Caco-2 (cell line): ENCODE data around the gene KCNAB1. TPM values are rescaled to one million over a fixed set of nuclear protein-coding genes. Genes with fewer than 3 reads are reported as not detected.

ENCODE experiments used
- BruUV-seq: library from RNA; stranded (reverse); fragments of 400-500 nt; replicated peaks from 2 replicates; lab custom pipeline; 2021; lab: Mats Ljungman, UMichigan
- CTCF ChIA-PET: fragments of 300-600 bp; sonication (Branson Sonifier 250); formaldehyde crosslinking; loops from one replicate; lab custom pipeline; 2022; ENCODE audit warnings: antibody characterized with exemption; lab: Charles Lee
- POLR2A ChIA-PET: fragments of 300-600 bp; sonication (Branson Sonifier 250); formaldehyde crosslinking; loops from one replicate; lab custom pipeline; 2022; ENCODE audit warnings: antibody characterized with exemption; lab: Charles Lee
- DNase-seq, 2 experiments: peaks; one replicate each; pipeline versions ENCODE4 v3.0.0 to v3.0.0-alpha.2; 2020 to 2022
- H3K27me3 ChIP-seq: replicated peaks from 2 replicates; pipeline ENCODE4 v1.6.0; 2011; ENCODE audit warnings: low read length; ENCODE audit not compliant: control insufficient read depth, insufficient read depth
- H3K36me3 ChIP-seq: 2 replicates; pipeline ENCODE4 v1.5.1; 2011; ENCODE audit warnings: low read length; ENCODE audit not compliant: control insufficient read depth, insufficient read depth
- H3K4me1 ChIP-seq: fragments of 250-450 bp; sonication (Bioruptor Pico); 2 replicates; pipeline ENCODE4 v1.5.1; 2020; ENCODE audit warnings: mild to moderate bottlenecking
- H3K4me3 ChIP-seq: 2 replicates; pipeline ENCODE4 v1.5.1; 2011; ENCODE audit warnings: low read depth, mild to moderate bottlenecking, control low read depth, low read length
- H3K9me3 ChIP-seq: fragments of 250-450 bp; sonication (Bioruptor Pico); 2 replicates; pipeline ENCODE4 v1.5.1; 2020; ENCODE audit warnings: mild to moderate bottlenecking, moderate library complexity
- H3K27ac Mint-ChIP-seq: one replicate; pipeline ENCODE4 v1.8.0; 2022; ENCODE audit warnings: mixed read lengths; ENCODE audit not compliant: unreplicated experiment
- H3K27me3 Mint-ChIP-seq: one replicate; pipeline ENCODE4 v1.8.0; 2022; ENCODE audit warnings: mixed read lengths; ENCODE audit not compliant: insufficient read depth, unreplicated experiment
- H3K36me3 Mint-ChIP-seq: one replicate; pipeline ENCODE4 v1.8.0; 2022; ENCODE audit warnings: mild to moderate bottlenecking, mixed read lengths; ENCODE audit not compliant: insufficient read depth, unreplicated experiment
- H3K4me1 Mint-ChIP-seq: one replicate; pipeline ENCODE4 v1.8.0; 2022; ENCODE audit warnings: low read depth, mixed read lengths; ENCODE audit not compliant: unreplicated experiment
- H3K4me3 Mint-ChIP-seq: one replicate; pipeline ENCODE4 v1.8.0; 2022; ENCODE audit warnings: mild to moderate bottlenecking, moderate library complexity, mixed read lengths; ENCODE audit not compliant: unreplicated experiment
- H3K9me3 Mint-ChIP-seq: one replicate; pipeline ENCODE4 v1.8.0; 2022; ENCODE audit warnings: mixed read lengths; ENCODE audit not compliant: unreplicated experiment
- CTCF ChIP-seq, 2 experiments: fragments of 200-600 bp in 1 of 2; IDR thresholded peaks; 1 replicate in 1 of 2; 2 replicates in 1 of 2; pipeline versions ENCODE4 v1.5.1 to v1.8.0; 2011 to 2022; ENCODE audit warnings: antibody characterized with exemption in 1 of 2, control low read depth in 1 of 2, inconsistent platforms in 1 of 2, low read depth in 1 of 2, low read length in 1 of 2, mild to moderate bottlenecking in 1 of 2, moderate library complexity in 1 of 2; ENCODE audit not compliant: insufficient read depth in 1 of 2, severe bottlenecking in 1 of 2, unreplicated experiment in 1 of 2
- intact Hi-C: fragments of 100-400 bp; cut with micrococcal nuclease; formaldehyde crosslinking; loops from one replicate; pipeline ENCODE4 v1.10.0; 2022; ENCODE audit not compliant: unreplicated experiment
- total RNA-seq: library from RNA; stranded (reverse); gene quantifications from 2 replicates; pipeline ENCODE4 v1.2.3, GENCODE V29; 2022

Gene KCNAB1
- total RNA-seq, 1 experiment from 2014 or later = 0.14 TPM

- H3K36me3 Mint-ChIP-seq = no peaks in the 10 kb centered on the region
- Histone ChIP-seq H3K36me3 (no peaks in the 10 kb centered on the region), H3K27me3 (no peaks in the 10 kb centered on the region), H3K4me3 (no peak overlapping the region), H3K4me1 (no peaks in the 10 kb centered on the region), H3K9me3 (no peaks in the 10 kb centered on the region)
- intact Hi-C loops = no loop called here
- no peak for TF ChIP-seq CTCF (IDR thresholded peaks at IDR 0.05; ENCODE audit: insufficient read depth in 1 of 2, low read depth in 1 of 2, low read length in 1 of 2, severe bottlenecking in 1 of 2, unreplicated experiment in 1 of 2)
- H3K4me3 Mint-ChIP-seq = no peak overlapping the region
- H3K4me1 Mint-ChIP-seq = no peaks in the 10 kb centered on the region
- DNase-seq = no peak
- BruUV-seq = no TSS peak
- POLR2A ChIA-PET = no interaction called here
- H3K27me3 Mint-ChIP-seq = peaks cover 4% of the 10 kb centered on the region
- no peak overlapping the region for H3K27ac Mint-ChIP-seq
- H3K9me3 Mint-ChIP-seq = no peaks in the 10 kb centered on the region
- CTCF ChIA-PET = no interaction called here
Observed at GRCh38 chr3:156404217-156404616, 283.8 kb downstream of the KCNAB1 start.

- Histone ChIP-seq H3K36me3 (no peaks in the 10 kb centered on the region), H3K4me3 (no peak overlapping the region), H3K9me3 (no peaks in the 10 kb centered on the region), H3K27me3 (no peaks in the 10 kb centered on the region), H3K4me1 (no peaks in the 10 kb centered on the region)
- no TSS peak for BruUV-seq
- DNase-seq = no peak
- no peak for TF ChIP-seq CTCF (IDR thresholded peaks at IDR 0.05; ENCODE audit: insufficient read depth in 1 of 2, low read depth in 1 of 2, low read length in 1 of 2, severe bottlenecking in 1 of 2, unreplicated experiment in 1 of 2)
- no peaks in the 10 kb centered on the region for H3K9me3 Mint-ChIP-seq
- no peak overlapping the region for H3K4me3 Mint-ChIP-seq
- intact Hi-C loops = no loop called here
- no peaks in the 10 kb centered on the region for H3K4me1 Mint-ChIP-seq
- H3K36me3 Mint-ChIP-seq = no peaks in the 10 kb centered on the region
- CTCF ChIA-PET = no interaction called here
- POLR2A ChIA-PET = no interaction called here
- peaks cover 6% of the 10 kb centered on the region for H3K27me3 Mint-ChIP-seq
- no peak overlapping the region for H3K27ac Mint-ChIP-seq
Observed at GRCh38 chr3:156406393-156406792, 286.0 kb downstream of the KCNAB1 start.

DNA sequence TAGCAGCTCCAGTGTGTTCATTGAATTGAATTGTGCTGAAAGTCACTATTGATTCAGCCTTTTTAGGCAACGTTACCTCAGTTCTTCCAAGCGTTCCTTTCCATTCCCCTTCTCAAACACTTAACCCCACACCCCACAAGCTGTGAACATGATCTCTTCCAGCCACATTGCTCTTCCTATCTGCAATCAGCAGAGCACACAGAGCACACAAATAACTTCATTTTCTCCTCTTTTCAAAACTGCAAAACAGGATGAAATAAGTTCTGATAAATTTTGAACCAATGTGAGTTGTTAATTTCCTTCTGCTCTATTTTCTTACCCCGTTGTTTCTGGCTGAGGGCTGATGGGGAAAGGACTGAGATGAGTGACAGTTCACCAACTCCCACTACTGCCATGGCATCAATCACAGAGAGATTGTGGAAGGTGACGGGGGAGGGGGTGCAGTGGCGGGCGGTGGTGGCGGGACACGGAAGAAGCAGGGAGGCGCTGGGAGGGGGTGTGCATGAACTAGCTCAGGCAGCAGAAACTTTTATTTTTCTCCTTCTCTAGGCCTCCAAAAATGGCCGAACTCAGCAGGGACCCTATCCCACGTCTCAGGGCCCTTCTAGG, 287.3 kb downstream of the KCNAB1 start:
- no peaks in the 10 kb centered on the region for H3K36me3 Mint-ChIP-seq
- intact Hi-C loops = no loop called here
- no peaks in the 10 kb centered on the region for H3K27me3 ChIP-seq
- H3K4me3 Mint-ChIP-seq = no peak overlapping the region
- no peaks in the 10 kb centered on the region for H3K4me1 Mint-ChIP-seq
- H3K9me3 ChIP-seq = no peaks in the 10 kb centered on the region
- DNase-seq = no peak
- H3K27me3 Mint-ChIP-seq = peaks cover 9% of the 10 kb centered on the region
- ChIA-PET CTCF (no interaction called here), POLR2A (no interaction called here)
- no TSS peak for BruUV-seq
- no peaks in the 10 kb centered on the region for H3K36me3 ChIP-seq
- TF ChIP-seq CTCF (IDR thresholded peaks at IDR 0.05; ENCODE audit: insufficient read depth in 1 of 2, low read depth in 1 of 2, low read length in 1 of 2, severe bottlenecking in 1 of 2, unreplicated experiment in 1 of 2) = no peak
- no peaks in the 10 kb centered on the region for H3K9me3 Mint-ChIP-seq
- H3K4me1 ChIP-seq = no peaks in the 10 kb centered on the region
- no peak overlapping the region for H3K4me3 ChIP-seq
- H3K27ac Mint-ChIP-seq = no peak overlapping the region
